ENCODE measurements around the gene APELA. TPM values are rescaled to one million over a fixed set of nuclear protein-coding genes. Genes with fewer than 3 reads are reported as not detected.

Gene APELA
- not detected for total RNA-seq
- not detected for polyA plus RNA-seq

GRCh38 chr4:164876700-164877324 lies at the start of gene APELA:
APELA (plus strand) TSS chr4:164877178; CDS start chr4:164877332, 154 bp downstream.
- ChIA-PET CTCF (no interaction called here), POLR2A (no interaction called here)
- no peak within 1 kb of the TSS for H3K4me3 ChIP-seq (ENCODE audit: low read length)
- peaks cover 0 to 9% of the 10 kb centered on the region in 2 donors for H3K27me3 Mint-ChIP-seq
- no peak within 1 kb of the TSS for H3K27ac Mint-ChIP-seq
- no peaks in the 10 kb centered on the region for H3K9me3 ChIP-seq (ENCODE audit: low read length)
- no peaks in the 10 kb centered on the region for H3K36me3 ChIP-seq (ENCODE audit: insufficient read depth, low read length)
- no peaks in the 10 kb centered on the region for H3K9me3 Mint-ChIP-seq
- peak within 1 kb of the TSS in 1 of 7 donors; percentile 66 for H3K4me3 Mint-ChIP-seq
- DNase-seq = no peak
- no peaks in the 10 kb centered on the region for H3K4me1 ChIP-seq (ENCODE audit: insufficient read depth, low read length)
- H3K4me1 Mint-ChIP-seq = peaks cover 0 to 4% (median 3%) of the 10 kb centered on the region in 3 donors
- no peaks in the 10 kb centered on the region for H3K36me3 Mint-ChIP-seq
- H3K27me3 ChIP-seq (ENCODE audit: insufficient read depth, low read length, poor library complexity, severe bottlenecking) = no peaks in the 10 kb centered on the region
- no peak within 1 kb of the TSS for H3K27ac ChIP-seq (ENCODE audit: low read depth, low read length)

GRCh38 chr4:164828955-164829354 lies 48.0 kb upstream of the APELA start:
- no peaks in the 10 kb centered on the region for H3K36me3 ChIP-seq (ENCODE audit: insufficient read depth, low read length)
- H3K4me1 ChIP-seq (ENCODE audit: insufficient read depth, low read length) = no peaks in the 10 kb centered on the region
- Mint-ChIP-seq H3K9me3 (no peaks in the 10 kb centered on the region), H3K27me3 (no peaks in the 10 kb centered on the region), H3K4me1 (no peaks in the 10 kb centered on the region), H3K4me3 (no peak overlapping the region), H3K27ac (no peak overlapping the region), H3K36me3 (no peaks in the 10 kb centered on the region)
- H3K4me3 ChIP-seq (ENCODE audit: low read length) = no peak overlapping the region
- no peaks in the 10 kb centered on the region for H3K9me3 ChIP-seq (ENCODE audit: low read length)
- ChIA-PET POLR2A (no interaction called here), CTCF (no interaction called here)
- H3K27ac ChIP-seq (ENCODE audit: low read depth, low read length) = no peak overlapping the region
- no peaks in the 10 kb centered on the region for H3K27me3 ChIP-seq (ENCODE audit: insufficient read depth, low read length, poor library complexity, severe bottlenecking)
- no peak for DNase-seq

- Mint-ChIP-seq H3K27me3 (peaks cover 0 to 2% of the 10 kb centered on the region in 2 donors), H3K36me3 (no peaks in the 10 kb centered on the region), H3K9me3 (no peaks in the 10 kb centered on the region), H3K4me3 (no peak overlapping the region), H3K4me1 (no peaks in the 10 kb centered on the region), H3K27ac (no peak overlapping the region)
- no peak for DNase-seq
- no peaks in the 10 kb centered on the region for H3K4me1 ChIP-seq (ENCODE audit: insufficient read depth, low read length)
- no peaks in the 10 kb centered on the region for H3K9me3 ChIP-seq (ENCODE audit: low read length)
- CTCF ChIA-PET = no interaction called here
- no peaks in the 10 kb centered on the region for H3K36me3 ChIP-seq (ENCODE audit: insufficient read depth, low read length)
- no peak overlapping the region for H3K4me3 ChIP-seq (ENCODE audit: low read length)
- POLR2A ChIA-PET = no interaction called here
- H3K27me3 ChIP-seq (ENCODE audit: insufficient read depth, low read length, poor library complexity, severe bottlenecking) = no peaks in the 10 kb centered on the region
- no peak overlapping the region for H3K27ac ChIP-seq (ENCODE audit: low read depth, low read length)
Measured at GRCh38 chr4:164846566-164846965, 30.4 kb upstream of the APELA start.

GRCh38 chr4:164847016-164847415 lies 30.0 kb upstream of the APELA start:
- ChIA-PET POLR2A (no interaction called here), CTCF (no interaction called here)

GRCh38 chr4:164847967-164848649 lies 28.9 kb upstream of the APELA start:
- no peaks in the 10 kb centered on the region for H3K4me1 Mint-ChIP-seq

More at GRCh38 chr4:164847016-164847415, 30.0 kb upstream of the APELA start:
- H3K9me3 ChIP-seq (ENCODE audit: low read length) = no peaks in the 10 kb centered on the region
- no peaks in the 10 kb centered on the region for H3K27me3 ChIP-seq (ENCODE audit: insufficient read depth, low read length, poor library complexity, severe bottlenecking)
- no peak overlapping the region for H3K27ac ChIP-seq (ENCODE audit: low read depth, low read length)
- H3K4me3 ChIP-seq (ENCODE audit: low read length) = no peak overlapping the region
- peaks cover 0 to 2% of the 10 kb centered on the region in 2 donors for H3K27me3 Mint-ChIP-seq
- H3K36me3 ChIP-seq (ENCODE audit: insufficient read depth, low read length) = no peaks in the 10 kb centered on the region
- no peak overlapping the region for H3K27ac Mint-ChIP-seq
- no peaks in the 10 kb centered on the region for H3K36me3 Mint-ChIP-seq
- no peak for DNase-seq
- H3K4me1 Mint-ChIP-seq = no peaks in the 10 kb centered on the region
- H3K9me3 Mint-ChIP-seq = no peaks in the 10 kb centered on the region
- no peaks in the 10 kb centered on the region for H3K4me1 ChIP-seq (ENCODE audit: insufficient read depth, low read length)
- no peak overlapping the region for H3K4me3 Mint-ChIP-seq

GRCh38 chr4:164856396-164856795 lies 20.6 kb upstream of the APELA start:
- no peak overlapping the region for H3K27ac ChIP-seq (ENCODE audit: low read depth, low read length)
- H3K36me3 ChIP-seq (ENCODE audit: insufficient read depth, low read length) = no peaks in the 10 kb centered on the region
- H3K4me3 Mint-ChIP-seq = no peak overlapping the region
- POLR2A ChIA-PET = no interaction called here
- H3K27me3 Mint-ChIP-seq = no peaks in the 10 kb centered on the region
- H3K4me1 ChIP-seq (ENCODE audit: insufficient read depth, low read length) = no peaks in the 10 kb centered on the region
- H3K9me3 Mint-ChIP-seq = peaks cover 0 to 3% (median 0%) of the 10 kb centered on the region in 5 donors
- H3K9me3 ChIP-seq (ENCODE audit: low read length) = no peaks in the 10 kb centered on the region
- no peaks in the 10 kb centered on the region for H3K4me1 Mint-ChIP-seq
- no peaks in the 10 kb centered on the region for H3K36me3 Mint-ChIP-seq
- H3K4me3 ChIP-seq (ENCODE audit: low read length) = no peak overlapping the region
- no peak for DNase-seq
- CTCF ChIA-PET = no interaction called here
- no peaks in the 10 kb centered on the region for H3K27me3 ChIP-seq (ENCODE audit: insufficient read depth, low read length, poor library complexity, severe bottlenecking)
- no peak overlapping the region for H3K27ac Mint-ChIP-seq

More at GRCh38 chr4:164847967-164848649, 28.9 kb upstream of the APELA start:
- Histone ChIP-seq H3K27ac (ENCODE audit: low read depth, low read length) (no peak overlapping the region), H3K27me3 (ENCODE audit: insufficient read depth, low read length, poor library complexity, severe bottlenecking) (no peaks in the 10 kb centered on the region), H3K36me3 (ENCODE audit: insufficient read depth, low read length) (no peaks in the 10 kb centered on the region), H3K9me3 (ENCODE audit: low read length) (no peaks in the 10 kb centered on the region), H3K4me3 (ENCODE audit: low read length) (no peak overlapping the region), H3K4me1 (ENCODE audit: insufficient read depth, low read length) (no peaks in the 10 kb centered on the region)
- CTCF ChIA-PET = no interaction called here
- peaks cover 0 to 2% of the 10 kb centered on the region in 2 donors for H3K27me3 Mint-ChIP-seq
- no peak for DNase-seq
- no peaks in the 10 kb centered on the region for H3K9me3 Mint-ChIP-seq
- no peak overlapping the region for H3K27ac Mint-ChIP-seq
- H3K4me3 Mint-ChIP-seq = no peak overlapping the region
- no peaks in the 10 kb centered on the region for H3K36me3 Mint-ChIP-seq
- POLR2A ChIA-PET = no interaction called here

- no peak for DNase-seq
- H3K27me3 ChIP-seq (ENCODE audit: insufficient read depth, low read length, poor library complexity, severe bottlenecking) = no peaks in the 10 kb centered on the region
- H3K36me3 Mint-ChIP-seq = no peaks in the 10 kb centered on the region
- H3K9me3 Mint-ChIP-seq = peaks cover 0 to 3% (median 0%) of the 10 kb centered on the region in 5 donors
- H3K27ac Mint-ChIP-seq = no peak overlapping the region
- H3K4me1 Mint-ChIP-seq = no peaks in the 10 kb centered on the region
- ChIA-PET POLR2A (no interaction called here), CTCF (no interaction called here)
- H3K4me3 ChIP-seq (ENCODE audit: low read length) = no peak overlapping the region
- no peak overlapping the region for H3K4me3 Mint-ChIP-seq
- no peak overlapping the region for H3K27ac ChIP-seq (ENCODE audit: low read depth, low read length)
- no peaks in the 10 kb centered on the region for H3K36me3 ChIP-seq (ENCODE audit: insufficient read depth, low read length)
- H3K4me1 ChIP-seq (ENCODE audit: insufficient read depth, low read length) = no peaks in the 10 kb centered on the region
- no peaks in the 10 kb centered on the region for H3K9me3 ChIP-seq (ENCODE audit: low read length)
- peaks cover 0 to 4% of the 10 kb centered on the region in 2 donors for H3K27me3 Mint-ChIP-seq
Measured at GRCh38 chr4:164866817-164867490, 10.0 kb upstream of the APELA start.

GRCh38 chr4:164871673-164872072 lies 5.3 kb upstream of the APELA start:
- no peak overlapping the region for H3K4me3 Mint-ChIP-seq
- H3K4me1 Mint-ChIP-seq = peaks cover 0 to under 1% (median 0%) of the 10 kb centered on the region in 3 donors
- peaks cover 0 to 2% (median 0%) of the 10 kb centered on the region in 5 donors for H3K9me3 Mint-ChIP-seq
- H3K4me3 ChIP-seq (ENCODE audit: low read length) = no peak overlapping the region
- H3K27ac ChIP-seq (ENCODE audit: low read depth, low read length) = no peak overlapping the region
- DNase-seq = no peak
- CTCF ChIA-PET = no interaction called here
- POLR2A ChIA-PET = no interaction called here
- H3K36me3 Mint-ChIP-seq = no peaks in the 10 kb centered on the region
- no peaks in the 10 kb centered on the region for H3K9me3 ChIP-seq (ENCODE audit: low read length)
- H3K4me1 ChIP-seq (ENCODE audit: insufficient read depth, low read length) = no peaks in the 10 kb centered on the region
- no peaks in the 10 kb centered on the region for H3K27me3 ChIP-seq (ENCODE audit: insufficient read depth, low read length, poor library complexity, severe bottlenecking)
- H3K27me3 Mint-ChIP-seq = peaks cover 4 to 6% of the 10 kb centered on the region in 2 donors
- H3K27ac Mint-ChIP-seq = no peak overlapping the region
- no peaks in the 10 kb centered on the region for H3K36me3 ChIP-seq (ENCODE audit: insufficient read depth, low read length)
